Hematopoietic multipotent progenitor cell treated with erythropoietin and hydrocortisone succinate and interleukin-3 and kit ligand, for 4 days (in vitro differentiated cells): Measurements from ENCODE around the gene MINDY4.

Source experiments
- DNase-seq: peaks from one replicate; pipeline ENCODE4 v3.0.0-alpha.2; 2015

MINDY4 gene

GRCh38 chr7:30906014-30906413, 134.8 kb downstream of the MINDY4 start:
- DNase-seq, result no peak

GRCh38 chr7:30906515-30907240, 135.5 kb downstream of the MINDY4 start:
- DNase-seq, result no peak

- DNase-seq, result no peak
These were observed 136.5 kb downstream of the MINDY4 start for GRCh38 chr7:30907527-30908267.

GRCh38 chr7:30908681-30909080, 137.5 kb downstream of the MINDY4 start:
- DNase-seq, result no peak

GRCh38 chr7:30909431-30909830, 138.2 kb downstream of the MINDY4 start:
- no peak for DNase-seq

GRCh38 chr7:30910411-30911073, 139.3 kb downstream of the MINDY4 start:
- no peak for DNase-seq

GRCh38 chr7:30911133-30911532, 139.9 kb downstream of the MINDY4 start:
- DNase-seq, result no peak

- DNase-seq, result peak; percentile 54
These were observed 140.3 kb downstream of the MINDY4 start, which contains the start of gene AQP1 for GRCh38 chr7:30911561-30911969. AQP1 (plus strand) TSS chr7:30911853; CDS start chr7:30911910, 57 bp downstream.

GRCh38 chr7:30912021-30912730, 141.0 kb downstream of the MINDY4 start:
- DNase-seq, result no peak

GRCh38 chr7:30912731-30912985, 141.4 kb downstream of the MINDY4 start:
- DNase-seq, result no peak

- DNase-seq, result peak; percentile 59
These were observed 142.0 kb downstream of the MINDY4 start for GRCh38 chr7:30912986-30913811.

GRCh38 chr7:30913821-30914515, 142.8 kb downstream of the MINDY4 start:
- DNase-seq, result peak; percentile 57

- peak; percentile 42 for DNase-seq
These were observed 143.4 kb downstream of the MINDY4 start for GRCh38 chr7:30914596-30914995.

GRCh38 chr7:30915005-30915601, 143.9 kb downstream of the MINDY4 start:
- DNase-seq, result peak; percentile 92

- no peak for DNase-seq
These were observed 144.5 kb downstream of the MINDY4 start for GRCh38 chr7:30915751-30916150.

- DNase-seq, result no peak
These were observed 145.0 kb downstream of the MINDY4 start for GRCh38 chr7:30916255-30916654.

- no peak for DNase-seq
These were observed 145.6 kb downstream of the MINDY4 start for GRCh38 chr7:30916767-30917166.

GRCh38 chr7:30917216-30917893, 146.1 kb downstream of the MINDY4 start:
- DNase-seq, result no peak

- DNase-seq, result no peak
These were observed 147.5 kb downstream of the MINDY4 start for GRCh38 chr7:30918676-30919075.

GRCh38 chr7:30920021-30920583, 148.9 kb downstream of the MINDY4 start:
- no peak for DNase-seq
